SK-N-SH (cell line): Measurements from ENCODE around the gene TNNT2. TPM values are rescaled to one million over a fixed set of nuclear protein-coding genes. Genes with fewer than 3 reads are reported as not detected.

ENCODE experiments used
- CTCF ChIA-PET: fragments of 300-600, 350-600 bp; formaldehyde crosslinking; extraction: SDS; loops from one replicate; lab custom pipeline; 2021; lab: Yijun Ruan, JAX
- POLR2A ChIA-PET: fragments of 350-600 bp; sonication (Branson Sonifier 250); formaldehyde crosslinking; extraction: SDS; loops from one replicate; lab custom pipeline; 2020; ENCODE audit warnings: antibody characterized with exemption, inconsistent platforms; lab: Yijun Ruan, JAX
- DNase-seq: peaks from one replicate; pipeline ENCODE4 v3.0.0; 2012
- H2AFZ ChIP-seq: fragments of 200-600 bp; sonication (generic); 2 replicates; pipeline ENCODE4 v1.8.1; 2016; ENCODE audit warnings: antibody characterized with exemption, mild to moderate bottlenecking, low read depth
- H3F3A ChIP-seq: fragments of 200-600 bp; sonication (generic); replicated peaks from 2 replicates; pipeline ENCODE3; 2016; ENCODE audit warnings: antibody characterized with exemption, mild to moderate bottlenecking; ENCODE audit not compliant: insufficient read depth
- H3K27ac ChIP-seq, 2 experiments: fragments of 200-500 bp in 1 of 2; fragments of 200-600 bp in 1 of 2; sonication (Bioruptor generic) in 1 of 2; sonication (generic), shearing (Covaris generic) in 1 of 2; 2 replicates each; pipeline versions ENCODE4 v1.5.1 to v1.6.1; 2014 to 2016; ENCODE audit warnings: low read depth in 2 of 2, inconsistent platforms in 1 of 2, low read length in 1 of 2, mild to moderate bottlenecking in 1 of 2, mixed read lengths in 1 of 2
- H3K27me3 ChIP-seq: fragments of 200-600 bp; sonication (generic), shearing (Covaris generic); 2 replicates; pipeline ENCODE4 v1.6.1; 2016; ENCODE audit warnings: mixed run types; ENCODE audit not compliant: insufficient read depth
- H3K36me3 ChIP-seq, 2 experiments: fragments of 200-500 bp in 1 of 2; fragments of 200-600 bp in 1 of 2; sonication (Bioruptor generic) in 1 of 2; sonication (generic) in 1 of 2; replicated peaks in 1 of 2; 2 replicates each; pipeline versions ENCODE3 to v1.5.1; 2014 to 2016; ENCODE audit warnings: low read length in 1 of 2, mild to moderate bottlenecking in 1 of 2; ENCODE audit not compliant: insufficient read depth in 2 of 2, control insufficient read depth in 1 of 2
- H3K4me1 ChIP-seq, 2 experiments: fragments of 200-500 bp in 1 of 2; fragments of 200-600 bp in 1 of 2; sonication (Bioruptor generic) in 1 of 2; sonication (generic), shearing (Covaris generic) in 1 of 2; 2 replicates each; pipeline versions ENCODE4 v1.5.1 to v1.6.1; 2014 to 2016; ENCODE audit warnings: low read depth in 1 of 2, low read length in 1 of 2, mixed run types in 1 of 2; ENCODE audit not compliant: insufficient read depth in 2 of 2, control insufficient read depth in 1 of 2
- H3K4me2 ChIP-seq: fragments of 200-600 bp; sonication (generic), shearing (Covaris generic); 2 replicates; pipeline ENCODE4 v1.6.1; 2017; ENCODE audit warnings: mixed run types
- H3K4me3 ChIP-seq, 2 experiments: fragments of 200-500 bp in 1 of 2; fragments of 200-600 bp in 1 of 2; sonication (Bioruptor generic) in 1 of 2; sonication (generic), shearing (Covaris generic) in 1 of 2; 2 replicates each; pipeline versions ENCODE4 v1.5.1 to v1.8.1; 2014 to 2016; ENCODE audit warnings: low read depth in 2 of 2, inconsistent platforms in 1 of 2, low read length in 1 of 2, mild to moderate bottlenecking in 1 of 2, mixed read lengths in 1 of 2, moderate library complexity in 1 of 2
- H3K79me2 ChIP-seq: fragments of 200-600 bp; sonication (generic); 2 replicates; pipeline ENCODE4 v1.8.1; 2017; ENCODE audit warnings: mild to moderate bottlenecking; ENCODE audit not compliant: insufficient read depth
- H3K9ac ChIP-seq: fragments of 200-600 bp; sonication (generic); 2 replicates; pipeline ENCODE4 v1.6.1; 2017; ENCODE audit warnings: mixed run types
- H3K9me2 ChIP-seq: fragments of 200-600 bp; sonication (generic); 2 replicates; pipeline ENCODE4 v1.6.1; 2017; ENCODE audit warnings: mixed run types
- H3K9me3 ChIP-seq: fragments of 200-600 bp; sonication (generic); 2 replicates; pipeline ENCODE4 v1.6.1; 2017; ENCODE audit warnings: mixed run types, mild to moderate bottlenecking, moderate library complexity
- H4K20me1 ChIP-seq: fragments of 200-600 bp; sonication (generic); 2 replicates; pipeline ENCODE4 v1.6.1; 2017; ENCODE audit warnings: mild to moderate bottlenecking, mixed run types; ENCODE audit not compliant: insufficient read depth
- CTCF ChIP-seq: fragments of 200-600 bp; sonication (generic); IDR thresholded peaks from 2 replicates; pipeline ENCODE4 v1.6.1; 2017; ENCODE audit warnings: antibody characterized with exemption, mild to moderate bottlenecking, moderate library complexity
- MEF2A ChIP-seq: IDR thresholded peaks from 2 replicates; pipeline ENCODE4 v1.4.0; 2012; ENCODE audit warnings: low read depth, borderline replicate concordance
- MXI1 ChIP-seq: IDR thresholded peaks from 2 replicates; pipeline ENCODE4 v1.6.1; 2012; ENCODE audit warnings: mild to moderate bottlenecking, low read depth, low read length, improper control_type of control experiment
- NRF1 ChIP-seq: IDR thresholded peaks from 2 replicates; pipeline ENCODE4 v1.6.1; 2012; ENCODE audit warnings: low read depth, mild to moderate bottlenecking, low read length
- REST ChIP-seq: IDR thresholded peaks from 2 replicates; pipeline ENCODE4 v1.6.1; 2012; ENCODE audit warnings: mild to moderate bottlenecking, low read depth, low read length, moderate library complexity
- SMC3 ChIP-seq: IDR thresholded peaks from 2 replicates; pipeline ENCODE4 v1.6.1; 2012; ENCODE audit warnings: low read depth, low read length, improper control_type of control experiment
- TCF12 ChIP-seq: IDR thresholded peaks from 2 replicates; pipeline ENCODE4 v1.4.0; 2012
- USF1 ChIP-seq: IDR thresholded peaks from 2 replicates; pipeline ENCODE4 v1.4.0; 2012; ENCODE audit warnings: low read depth, borderline replicate concordance
- ZBTB33 ChIP-seq: IDR thresholded peaks from 2 replicates; pipeline ENCODE4 v1.4.0; 2012; ENCODE audit warnings: low read depth, borderline replicate concordance
- WGBS: methylation state at CpG from one replicate; pipeline ENCODE4 v1.1.6; 2017; ENCODE audit warnings: low lambda C conversion rate; 5-methylcytosine and 5-hydroxymethylcytosine counted together
- polyA plus RNA-seq, 3 experiments: library from polyadenylated mRNA; depleted of rRNA; stranded (reverse); fragments of >200 nt; gene quantifications; 2 replicates each; pipeline ENCODE4 v1.2.3, GENCODE V29; 2012

The TNNT2 gene
- polyA plus RNA-seq, 1 of the 3 experiments (the other 2 are of a cell fraction) = 0.33 TPM

- no peaks in the 10 kb centered on the region for H3K9me3 ChIP-seq
- no peak overlapping the region for H3K9ac ChIP-seq
- no peaks in the 10 kb centered on the region for H3F3A ChIP-seq
- H3K9me2 ChIP-seq = no peaks in the 10 kb centered on the region
- no peaks in the 10 kb centered on the region for H3K27me3 ChIP-seq
- no peak overlapping the region for H2AFZ ChIP-seq
- CTCF ChIA-PET = interaction anchor here (0.6 to 3.2 kb wide), 3 partner anchors 12 to 77 kb away, joined by 3 to 15 read pairs (median 3); no protein-coding TSS in a partner anchor
- H3K27ac ChIP-seq = no peak overlapping the region
- no peak for DNase-seq
- no peaks in the 10 kb centered on the region for H3K36me3 ChIP-seq
- TF ChIP-seq REST (no peak), TCF12 (no peak), NRF1 (no peak), CTCF (no peak), MEF2A (no peak), ZBTB33 (no peak), SMC3 (no peak), USF1 (no peak), MXI1 (no peak)
- TF ChIP-seq, all 33 proteins: peak for 0
- Histone ChIP-seq H4K20me1 (no peaks in the 10 kb centered on the region), H3K79me2 (no peaks in the 10 kb centered on the region), H3K4me2 (no peak overlapping the region), H3K4me3 (no peak overlapping the region), H3K4me1 (peaks cover 0 to 13% of the 10 kb centered on the region in 2 experiments; a peak in 1 of 4 replicates)
- POLR2A ChIA-PET = no interaction called here
- WGBS = 94% methylated on average over 6 of the region's 6 CpGs
Measured at GRCh38 chr1:201423655-201424054, 46.2 kb upstream of the TNNT2 start.
